Activated CD4-positive, alpha-beta T cell treated with anti-CD3 and anti-CD28 coated beads for 36 hours (primary cell): ENCODE measurements around the gene CRYBG1. TPM values are rescaled to one million over a fixed set of nuclear protein-coding genes. Genes with fewer than 3 reads are reported as not detected.

Experiments
- total RNA-seq, 2 experiments: library from RNA; stranded (reverse); gene quantifications; one replicate each; pipeline ENCODE4 v1.2.3, GENCODE V29; 2021

CRYBG1 gene
- total RNA-seq, 2 experiments from 2014 or later: 26.2 to 26.6 TPM

Other genes starting within 250 kb of the CRYBG1 start
- gene ATG5, start 35.0 kb upstream of the CRYBG1 start, total RNA-seq: 10 to 100 TPM; 27.2 to 31.6 TPM